Measurements from ENCODE around the gene TRIB2. TPM values are rescaled to one million over a fixed set of nuclear protein-coding genes. Genes with fewer than 3 reads are reported as not detected.

The TRIB2 gene
- total and polyA plus RNA-seq, 9 of the 15 experiments (the other 6 are each of a cell fraction or from before 2014, with no cell fraction given): 9.0 to 39.0 (median 26.3) TPM

- TF ChIP-seq CREBBP (IDR thresholded peaks at IDR 0.05; ENCODE audit: low read depth, low read length) (no peak), TAF7 (tag; IDR thresholded peaks at IDR 0.05) (no peak), TAF1 (IDR thresholded peaks at IDR 0.05; ENCODE audit: control insufficient read depth, extremely low read depth, insufficient read depth, low read length, severe bottlenecking) (no peak)
- in situ Hi-C loops (cut with MboI) (loop anchor here (25.0 kb wide), 1 partner anchor 547 kb away; no protein-coding TSS in a partner anchor), intact Hi-C loops (cut with micrococcal nuclease) (no loop called here)
- H3K27me3 ChIP-seq (ENCODE audit: control insufficient read depth in 2 of 2, insufficient read depth in 2 of 2, low read length in 2 of 2): no peaks in the 10 kb centered on the region
- ChIA-PET POLR2A (no interaction called here), CTCF (ENCODE audit: low intra/inter-chr PET ratio) (no interaction called here)
- no peak overlapping the region for H3K4me2 ChIP-seq (ENCODE audit: insufficient read depth, low read length)
- no peak overlapping the region for H3K9ac ChIP-seq (ENCODE audit: insufficient read depth in 1 of 2, low read depth in 2 of 2, low read length in 2 of 2)
- H3K27ac ChIP-seq (ENCODE audit: extremely low read depth, low read depth, low read length): no peak overlapping the region
- no peak for DNase-seq (ENCODE audit: extremely low read depth in 1 of 4, low spot score in 3 of 4)
- no peaks in the 10 kb centered on the region for H4K20me1 ChIP-seq (replicated peaks; ENCODE audit: control insufficient read depth, insufficient read depth, low read length)
- peaks cover 22% of the 10 kb centered on the region for H3K9me3 ChIP-seq (replicated peaks; ENCODE audit: control insufficient read depth, insufficient read depth, low read depth, low read length)
- H2AFZ ChIP-seq (ENCODE audit: low read depth, low read length): no peak overlapping the region
- no peaks in the 10 kb centered on the region for H3K9me1 ChIP-seq (ENCODE audit: control insufficient read depth, insufficient read depth, low read length)
- H3K4me3 ChIP-seq: no peak overlapping the region
- no peak for ATAC-seq
- no peak for FAIRE-seq
- H3K79me2 ChIP-seq (ENCODE audit: control insufficient read depth, insufficient read depth, low read length): no peaks in the 10 kb centered on the region
- peaks cover 0 to 22% of the 10 kb centered on the region in 2 experiments; a peak in 2 of 5 replicates for H3K4me1 ChIP-seq (replicated peaks in 1 of 2; ENCODE audit: control insufficient read depth in 2 of 2, insufficient read depth in 2 of 2, low read length in 2 of 2)
- H3K36me3 ChIP-seq (ENCODE audit: control insufficient read depth, insufficient read depth, low read length): peaks cover 5% of the 10 kb centered on the region; the same call in 2 of the 3 replicates
- BruUV-seq (replicated peaks): no TSS peak
Observed at GRCh38 chr2:12709207-12709522, 7.6 kb upstream of the TRIB2 start.

GRCh38 chr2:12710301-12710700 is 6.4 kb upstream of the TRIB2 start:
- Histone ChIP-seq H4K20me1 (replicated peaks; ENCODE audit: control insufficient read depth, insufficient read depth, low read length) (no peaks in the 10 kb centered on the region), H2AFZ (ENCODE audit: low read depth, low read length) (no peak overlapping the region), H3K36me3 (ENCODE audit: control insufficient read depth, insufficient read depth, low read length) (no peaks in the 10 kb centered on the region), H3K27me3 (ENCODE audit: control insufficient read depth in 2 of 2, insufficient read depth in 2 of 2, low read length in 2 of 2) (no peaks in the 10 kb centered on the region), H3K4me3 (no peak overlapping the region), H3K9me1 (ENCODE audit: control insufficient read depth, insufficient read depth, low read length) (no peaks in the 10 kb centered on the region), H3K27ac (ENCODE audit: extremely low read depth, low read depth, low read length) (no peak overlapping the region), H3K9ac (ENCODE audit: insufficient read depth in 1 of 2, low read depth in 2 of 2, low read length in 2 of 2) (no peak overlapping the region), H3K4me1 (replicated peaks in 1 of 2; ENCODE audit: control insufficient read depth in 2 of 2, insufficient read depth in 2 of 2, low read length in 2 of 2) (peaks cover 3 to 18% of the 10 kb centered on the region in 2 experiments; a peak in 3 of 5 replicates), H3K4me2 (ENCODE audit: insufficient read depth, low read length) (no peak overlapping the region), H3K79me2 (ENCODE audit: control insufficient read depth, insufficient read depth, low read length) (no peaks in the 10 kb centered on the region), H3K9me3 (replicated peaks; ENCODE audit: control insufficient read depth, insufficient read depth, low read depth, low read length) (peaks cover 12% of the 10 kb centered on the region)
- ChIA-PET CTCF (ENCODE audit: low intra/inter-chr PET ratio) (no interaction called here), POLR2A (no interaction called here)
- ATAC-seq (no peak), DNase-seq (ENCODE audit: extremely low read depth in 1 of 4, low spot score in 3 of 4) (no peak), FAIRE-seq (no peak)
- intact Hi-C loops (cut with micrococcal nuclease) (no loop called here), in situ Hi-C loops (cut with MboI) (loop anchor here (25.0 kb wide), 1 partner anchor 548 kb away; no protein-coding TSS in a partner anchor)
- WGBS (ENCODE audit: insufficient coverage, low coverage, missing lambda C conversion rate): 70% methylated on average over 4 of the region's 4 CpGs
- no peak for TF ChIP-seq ZNF232 (CRISPR knock-in tag; IDR thresholded peaks at IDR 0.05)
- no TSS peak for BruUV-seq (replicated peaks)
